ENCODE results near the gene LPAR3. TPM values are rescaled to one million over a fixed set of nuclear protein-coding genes. Genes with fewer than 3 reads are reported as not detected.

The LPAR3 gene
- total and polyA plus RNA-seq, 2 experiments from 2014 or later = 0.18 to 2.7 TPM

DNA sequence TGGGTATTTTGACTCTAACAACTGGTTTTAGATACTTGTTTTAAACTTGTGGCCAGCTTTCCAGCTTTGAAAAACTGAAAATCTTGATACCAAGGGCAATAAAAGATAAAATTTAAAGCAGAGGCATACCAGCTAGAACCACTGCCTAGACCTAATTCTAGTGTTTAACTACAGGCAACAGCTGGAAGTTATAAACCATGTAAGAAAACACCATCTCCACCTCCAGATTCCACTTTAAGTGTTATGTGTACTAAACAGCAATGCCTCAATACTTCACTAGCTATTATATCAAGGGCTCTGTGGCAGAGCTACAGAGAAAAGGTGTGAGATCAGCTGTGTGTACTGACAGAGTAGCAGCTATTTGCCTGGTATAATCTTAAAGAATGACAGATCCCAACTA is 69.5 kb downstream of the LPAR3 start:
- DNase-seq (ENCODE audit: low spot score) = no peak
- H3K36me3 ChIP-seq (replicated peaks; ENCODE audit: insufficient read depth, low read depth) = no peaks in the 10 kb centered on the region
- H3K4me2 ChIP-seq = no peak overlapping the region
- no peaks in the 10 kb centered on the region for H3K9me3 ChIP-seq (ENCODE audit: low read depth)
- no peak overlapping the region for H3K4me3 ChIP-seq
- no peaks in the 10 kb centered on the region for H3K79me2 ChIP-seq
- no peaks in the 10 kb centered on the region for H3K27me3 ChIP-seq
- H2AFZ ChIP-seq = no peak overlapping the region
- no peak for TF ChIP-seq EZH2phosphoT487 (IDR thresholded peaks at IDR 0.05; ENCODE audit: low read depth, severe bottlenecking, unreplicated experiment)
- TF ChIP-seq CTCF (IDR thresholded peaks at IDR 0.05; ENCODE audit: poor library complexity) = no peak
- TF ChIP-seq EZH2 (IDR thresholded peaks at IDR 0.05; ENCODE audit: borderline replicate concordance) = no peak
- H4K20me1 ChIP-seq (ENCODE audit: insufficient read depth, poor library complexity, severe bottlenecking) = no peaks in the 10 kb centered on the region
- H3K9me2 ChIP-seq (replicated peaks; ENCODE audit: insufficient read depth) = no peaks in the 10 kb centered on the region
- peaks cover 4% of the 10 kb centered on the region for H3K4me1 ChIP-seq (ENCODE audit: insufficient read depth)
- H3K27ac ChIP-seq = no peak overlapping the region

GRCh38 chr1:84810343-84810742 is 82.7 kb downstream of the LPAR3 start:
- Histone ChIP-seq H3K27me3 (no peaks in the 10 kb centered on the region), H3K79me2 (no peaks in the 10 kb centered on the region), H3K36me3 (replicated peaks; ENCODE audit: insufficient read depth, low read depth) (no peaks in the 10 kb centered on the region), H4K20me1 (ENCODE audit: insufficient read depth, poor library complexity, severe bottlenecking) (no peaks in the 10 kb centered on the region), H2AFZ (no peak overlapping the region), H3K9me2 (replicated peaks; ENCODE audit: insufficient read depth) (no peaks in the 10 kb centered on the region), H3K4me2 (no peak overlapping the region), H3K9me3 (ENCODE audit: low read depth) (no peaks in the 10 kb centered on the region), H3K27ac (no peak overlapping the region), H3K4me1 (ENCODE audit: insufficient read depth) (no peaks in the 10 kb centered on the region), H3K4me3 (no peak overlapping the region)
- WGBS (ENCODE audit: low lambda C conversion rate, missing lambda C conversion rate) = 93% methylated on average over 9 of the region's 9 CpGs
- DNase-seq (ENCODE audit: low spot score) = no peak
- TF ChIP-seq CTCF (IDR thresholded peaks at IDR 0.05; ENCODE audit: poor library complexity) = no peak
- TF ChIP-seq EZH2phosphoT487 (IDR thresholded peaks at IDR 0.05; ENCODE audit: low read depth, severe bottlenecking, unreplicated experiment) = no peak
- no peak for TF ChIP-seq EZH2 (IDR thresholded peaks at IDR 0.05; ENCODE audit: borderline replicate concordance)

- Histone ChIP-seq H3K27me3 (no peaks in the 10 kb centered on the region), H3K4me3 (no peak overlapping the region), H2AFZ (no peak overlapping the region), H3K79me2 (no peaks in the 10 kb centered on the region), H3K4me1 (ENCODE audit: insufficient read depth) (no peaks in the 10 kb centered on the region), H3K36me3 (replicated peaks; ENCODE audit: insufficient read depth, low read depth) (no peaks in the 10 kb centered on the region), H3K4me2 (no peak overlapping the region), H3K27ac (no peak overlapping the region), H4K20me1 (ENCODE audit: insufficient read depth, poor library complexity, severe bottlenecking) (no peaks in the 10 kb centered on the region), H3K9me3 (ENCODE audit: low read depth) (no peaks in the 10 kb centered on the region), H3K9me2 (replicated peaks; ENCODE audit: insufficient read depth) (no peaks in the 10 kb centered on the region)
- 90% methylated on average over 3 of the region's 3 CpGs for WGBS (ENCODE audit: low lambda C conversion rate, missing lambda C conversion rate)
- DNase-seq (ENCODE audit: low spot score) = no peak
- no peak for TF ChIP-seq EZH2phosphoT487 (IDR thresholded peaks at IDR 0.05; ENCODE audit: low read depth, severe bottlenecking, unreplicated experiment)
- TF ChIP-seq EZH2 (IDR thresholded peaks at IDR 0.05; ENCODE audit: borderline replicate concordance) = no peak
These were observed 84.0 kb downstream of the LPAR3 start for GRCh38 chr1:84809023-84809422.

DNA sequence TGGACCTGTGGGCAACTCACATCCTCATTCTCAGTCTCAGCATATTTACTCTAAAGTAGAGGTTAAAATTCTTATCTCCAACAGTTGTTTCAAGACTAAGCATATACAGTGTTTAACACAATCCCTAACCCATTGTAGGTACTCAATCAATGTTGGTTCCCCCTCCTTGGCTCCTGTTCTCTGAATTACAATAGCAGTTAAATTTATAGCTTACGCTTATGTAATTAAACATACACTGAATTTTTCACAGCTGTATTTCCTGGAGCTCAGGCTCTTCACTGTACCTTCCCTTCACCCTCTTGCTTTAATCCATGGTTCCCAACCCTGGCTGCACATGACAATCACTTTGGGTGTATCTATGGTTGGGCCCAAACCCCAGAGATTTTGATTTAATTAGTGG is 89.4 kb downstream of the LPAR3 start:
- no peaks in the 10 kb centered on the region for H3K36me3 ChIP-seq (replicated peaks; ENCODE audit: insufficient read depth, low read depth)
- WGBS (ENCODE audit: low lambda C conversion rate, missing lambda C conversion rate) = 95% methylated on average over 1 of the region's 1 CpG
- H3K4me3 ChIP-seq = no peak overlapping the region

More for the DNA sequence above, 89.4 kb downstream of the LPAR3 start:
- H4K20me1 ChIP-seq (ENCODE audit: insufficient read depth, poor library complexity, severe bottlenecking) = no peaks in the 10 kb centered on the region
- DNase-seq (ENCODE audit: low spot score) = no peak
- no peak overlapping the region for H3K27ac ChIP-seq
- no peak overlapping the region for H3K4me2 ChIP-seq
- H2AFZ ChIP-seq = no peak overlapping the region
- H3K27me3 ChIP-seq = no peaks in the 10 kb centered on the region
- TF ChIP-seq EZH2 (IDR thresholded peaks at IDR 0.05; ENCODE audit: borderline replicate concordance) (no peak), EZH2phosphoT487 (IDR thresholded peaks at IDR 0.05; ENCODE audit: low read depth, severe bottlenecking, unreplicated experiment) (no peak), CTCF (IDR thresholded peaks at IDR 0.05; ENCODE audit: poor library complexity) (no peak)
- H3K4me1 ChIP-seq (ENCODE audit: insufficient read depth) = no peaks in the 10 kb centered on the region
- no peaks in the 10 kb centered on the region for H3K79me2 ChIP-seq
- no peaks in the 10 kb centered on the region for H3K9me2 ChIP-seq (replicated peaks; ENCODE audit: insufficient read depth)
- H3K9me3 ChIP-seq (ENCODE audit: low read depth) = no peaks in the 10 kb centered on the region

Data from hepatocyte (in vitro differentiated cells).